ENCODE results near the gene KRTAP10-12. TPM values are rescaled to one million over a fixed set of nuclear protein-coding genes. Genes with fewer than 3 reads are reported as not detected.
"Not testable (repeated sequence)": the region's sequence is repeated elsewhere in the genome, so short reads cannot be mapped to it uniquely, and the experiment has no call there.

Gene KRTAP10-12, protein sequence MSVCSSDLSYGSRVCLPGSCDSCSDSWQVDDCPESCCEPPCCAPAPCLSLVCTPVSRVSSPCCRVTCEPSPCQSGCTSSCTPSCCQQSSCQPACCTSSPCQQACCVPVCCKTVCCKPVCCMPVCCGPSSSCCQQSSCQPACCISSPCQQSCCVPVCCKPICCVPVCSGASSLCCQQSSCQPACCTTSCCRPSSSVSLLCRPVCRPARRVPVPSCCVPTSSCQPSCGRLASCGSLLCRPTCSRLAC
- not detected for polyA plus RNA-seq (2013, experiment 1 of 2; ENCODE audit: insufficient read length)
- not detected for polyA plus RNA-seq (2013, experiment 2 of 2; ENCODE audit: insufficient read length)

DNA sequence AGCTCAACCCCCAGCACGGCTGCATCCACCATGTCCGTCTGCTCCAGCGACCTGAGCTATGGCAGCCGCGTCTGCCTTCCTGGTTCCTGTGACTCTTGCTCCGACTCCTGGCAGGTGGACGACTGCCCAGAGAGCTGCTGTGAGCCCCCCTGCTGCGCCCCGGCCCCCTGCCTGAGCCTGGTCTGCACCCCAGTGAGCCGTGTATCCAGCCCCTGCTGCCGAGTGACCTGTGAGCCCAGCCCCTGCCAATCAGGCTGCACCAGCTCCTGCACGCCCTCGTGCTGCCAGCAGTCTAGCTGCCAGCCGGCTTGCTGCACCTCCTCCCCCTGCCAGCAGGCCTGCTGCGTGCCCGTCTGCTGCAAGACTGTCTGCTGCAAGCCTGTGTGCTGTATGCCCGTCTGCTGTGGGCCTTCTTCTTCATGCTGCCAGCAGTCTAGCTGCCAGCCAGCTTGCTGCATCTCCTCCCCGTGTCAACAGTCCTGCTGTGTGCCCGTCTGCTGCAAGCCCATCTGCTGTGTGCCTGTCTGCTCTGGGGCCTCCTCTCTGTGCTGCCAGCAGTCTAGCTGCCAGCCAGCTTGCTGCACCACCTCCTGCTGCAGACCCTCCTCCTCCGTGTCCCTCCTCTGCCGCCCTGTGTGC lies at the start of gene KRTAP10-12:
KRTAP10-12 (plus strand) TSS at position 1 of the 639 bp plus-strand sequence; CDS start at position 31, 30 bp downstream.
- not testable (repeated sequence) for DNase-seq

DNA sequence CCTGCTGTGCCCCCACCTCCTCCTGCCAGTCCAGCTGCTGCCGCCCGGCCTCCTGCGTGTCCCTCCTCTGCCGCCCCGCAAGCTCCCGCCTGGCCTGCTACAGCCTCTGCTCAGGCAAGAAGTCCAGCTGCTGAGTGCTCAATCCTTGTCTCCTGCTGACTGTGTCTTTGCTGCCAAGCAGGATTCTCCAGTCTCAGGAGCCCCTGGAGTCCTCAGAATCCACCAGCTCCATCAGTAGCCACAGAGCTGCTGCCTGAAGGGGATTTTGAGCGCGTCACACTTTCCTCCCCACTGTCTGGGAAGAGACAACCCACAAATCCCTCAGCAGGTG lies 49.8 kb upstream of the KRTAP10-12 start:
- DNase-seq = no peak

DNA sequence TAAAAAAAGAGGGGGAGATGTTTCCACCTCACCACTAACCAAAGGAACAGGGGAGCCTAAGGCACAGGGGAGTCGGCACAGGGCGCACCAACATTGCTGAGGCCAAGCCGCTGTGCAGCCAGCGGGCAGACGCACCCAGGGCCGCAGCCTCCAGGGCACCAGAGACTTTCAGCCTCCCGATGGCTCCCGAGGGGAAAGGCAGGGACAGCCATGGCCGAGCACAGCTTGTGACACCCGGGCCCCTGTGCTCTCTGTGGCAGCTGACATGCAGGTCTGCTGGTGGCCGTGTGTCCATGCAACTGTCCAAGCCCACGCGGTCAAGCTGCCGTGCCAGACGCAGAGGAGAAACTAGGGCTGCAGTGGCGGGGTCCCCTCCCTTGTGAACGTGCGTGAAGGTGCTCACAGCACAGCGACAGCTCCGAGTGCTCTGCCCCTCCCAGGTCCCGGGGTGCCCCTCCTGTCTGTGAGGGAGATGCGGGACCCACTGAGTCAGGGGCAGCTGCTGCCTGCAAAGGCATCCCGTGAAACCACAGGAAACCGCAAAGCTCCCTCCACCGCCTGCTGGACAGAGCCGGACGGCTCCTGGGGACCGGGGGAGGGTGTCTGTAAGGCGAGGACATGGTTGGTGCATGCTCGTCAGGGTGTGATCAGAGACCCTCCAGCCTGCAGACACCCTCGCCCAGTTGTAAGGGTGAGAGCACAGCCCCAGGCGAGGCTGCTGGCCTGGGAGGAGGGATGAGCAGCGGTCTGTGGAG lies 48.2 kb upstream of the KRTAP10-12 start:
- no peak for DNase-seq

DNA sequence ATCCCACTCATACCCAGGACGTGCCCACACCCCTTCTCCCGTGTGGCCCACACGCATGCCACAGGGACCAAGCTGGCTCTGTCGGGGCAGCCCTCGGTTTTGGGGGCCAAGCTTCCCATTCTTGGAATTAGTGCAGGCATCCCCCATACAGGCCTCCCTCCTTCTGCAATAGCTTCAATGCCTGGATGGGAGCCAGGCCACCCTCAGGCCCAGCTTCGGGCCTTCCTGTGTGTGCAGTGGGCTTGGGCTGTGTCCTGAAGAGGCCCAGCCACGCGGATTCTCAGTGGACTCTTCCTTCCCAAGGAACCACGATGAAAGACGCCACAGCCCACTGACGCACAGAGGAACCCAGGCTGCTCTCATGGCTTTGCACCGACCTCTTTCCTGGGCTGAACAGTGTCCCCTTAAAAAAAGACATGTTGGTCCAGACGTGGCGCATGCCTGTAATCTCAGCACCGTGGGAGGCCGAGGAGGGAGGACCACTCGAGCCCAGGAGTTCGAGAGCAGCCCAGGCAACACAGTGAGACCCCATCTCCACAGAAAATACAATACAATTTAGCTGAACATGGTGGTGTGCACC lies 47.4 kb upstream of the KRTAP10-12 start:
- DNase-seq = no peak

DNA sequence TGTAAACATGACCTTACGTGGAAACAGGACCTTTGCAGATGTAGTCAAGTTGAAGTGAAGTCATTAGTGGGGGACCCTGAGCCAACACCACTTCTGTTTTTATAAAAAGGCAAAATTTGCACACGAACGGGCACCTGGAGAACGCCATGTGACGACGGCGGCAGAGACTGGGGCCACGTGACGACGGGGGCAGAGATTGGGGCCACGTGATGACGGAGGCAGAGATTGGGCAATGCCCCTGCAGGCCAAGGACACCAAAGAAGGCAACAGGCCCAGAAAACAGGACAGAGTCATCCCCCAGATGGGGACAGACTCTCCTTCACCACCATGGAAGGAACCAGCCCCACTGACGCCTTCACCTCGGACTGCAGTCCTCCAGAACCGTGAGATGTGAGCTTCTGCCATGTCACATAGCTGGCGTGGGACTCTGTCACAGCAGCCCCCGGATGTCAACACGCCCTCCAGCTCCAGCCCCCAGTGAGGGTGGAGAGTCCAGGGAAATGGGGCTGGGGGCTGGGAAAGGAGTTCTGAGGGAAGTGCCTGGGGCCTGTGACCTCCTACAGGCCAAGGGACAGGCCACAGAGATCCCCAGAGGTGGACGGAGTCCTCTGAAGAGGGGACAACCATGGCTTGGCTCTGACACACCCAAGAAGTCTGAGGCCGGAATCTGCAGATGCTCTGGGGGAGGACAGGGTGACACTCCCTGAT lies 46.6 kb upstream of the KRTAP10-12 start:
- DNase-seq = no peak

DNA sequence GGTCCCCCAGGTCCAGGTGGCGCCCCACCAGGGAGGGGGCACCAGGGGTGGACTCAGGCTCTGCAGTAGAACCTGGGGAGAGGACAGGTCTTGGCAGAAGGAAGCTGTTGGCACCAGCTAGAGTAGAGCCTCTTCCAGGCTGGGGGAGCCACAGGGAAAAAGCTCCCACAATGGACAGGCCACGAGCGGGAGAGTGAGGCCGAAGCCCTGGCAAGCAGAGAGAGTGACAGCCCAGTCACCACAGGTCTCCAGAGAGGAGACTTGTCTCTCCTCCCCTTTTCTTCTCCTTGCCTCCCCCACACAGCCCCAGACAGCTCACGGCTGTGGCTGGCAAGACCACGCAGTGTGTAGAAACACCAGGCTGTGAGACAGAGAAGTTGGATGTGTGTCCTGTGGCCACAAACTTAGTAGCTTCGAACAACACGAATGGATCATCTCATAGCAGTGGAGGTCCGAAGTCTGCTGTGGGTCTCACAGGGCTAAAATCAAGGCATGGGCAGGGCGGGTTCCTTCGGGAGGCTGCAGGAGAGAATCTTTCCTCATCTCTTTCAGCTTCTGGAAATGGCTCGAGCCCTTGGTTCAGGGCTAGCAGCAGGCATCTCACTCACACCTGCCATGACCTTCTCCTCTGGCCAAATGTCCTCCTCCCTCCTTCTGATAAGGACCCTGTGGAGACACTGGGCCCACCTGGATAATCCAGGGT lies 45.8 kb upstream of the KRTAP10-12 start:
- no peak for DNase-seq

DNA sequence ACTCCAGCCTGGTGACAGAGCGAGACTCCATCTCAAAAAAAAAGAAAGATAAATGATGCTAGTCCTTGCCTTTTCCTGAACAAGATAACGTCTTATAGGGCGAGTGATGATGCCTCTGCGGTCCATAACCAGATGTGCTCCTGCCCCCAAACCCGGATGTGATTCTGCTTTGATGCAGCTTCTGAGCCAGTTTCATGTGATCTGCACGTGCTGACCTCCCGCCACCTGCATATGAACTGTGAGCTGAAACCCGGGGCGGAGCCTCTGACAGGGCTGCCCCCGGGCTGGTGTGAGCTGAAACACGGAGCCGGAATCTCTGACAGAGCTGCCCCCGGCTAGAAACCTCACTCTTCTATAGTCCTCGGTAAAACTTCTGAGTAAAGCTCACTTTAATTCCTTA lies 43.8 kb upstream of the KRTAP10-12 start:
- no peak for DNase-seq

DNA sequence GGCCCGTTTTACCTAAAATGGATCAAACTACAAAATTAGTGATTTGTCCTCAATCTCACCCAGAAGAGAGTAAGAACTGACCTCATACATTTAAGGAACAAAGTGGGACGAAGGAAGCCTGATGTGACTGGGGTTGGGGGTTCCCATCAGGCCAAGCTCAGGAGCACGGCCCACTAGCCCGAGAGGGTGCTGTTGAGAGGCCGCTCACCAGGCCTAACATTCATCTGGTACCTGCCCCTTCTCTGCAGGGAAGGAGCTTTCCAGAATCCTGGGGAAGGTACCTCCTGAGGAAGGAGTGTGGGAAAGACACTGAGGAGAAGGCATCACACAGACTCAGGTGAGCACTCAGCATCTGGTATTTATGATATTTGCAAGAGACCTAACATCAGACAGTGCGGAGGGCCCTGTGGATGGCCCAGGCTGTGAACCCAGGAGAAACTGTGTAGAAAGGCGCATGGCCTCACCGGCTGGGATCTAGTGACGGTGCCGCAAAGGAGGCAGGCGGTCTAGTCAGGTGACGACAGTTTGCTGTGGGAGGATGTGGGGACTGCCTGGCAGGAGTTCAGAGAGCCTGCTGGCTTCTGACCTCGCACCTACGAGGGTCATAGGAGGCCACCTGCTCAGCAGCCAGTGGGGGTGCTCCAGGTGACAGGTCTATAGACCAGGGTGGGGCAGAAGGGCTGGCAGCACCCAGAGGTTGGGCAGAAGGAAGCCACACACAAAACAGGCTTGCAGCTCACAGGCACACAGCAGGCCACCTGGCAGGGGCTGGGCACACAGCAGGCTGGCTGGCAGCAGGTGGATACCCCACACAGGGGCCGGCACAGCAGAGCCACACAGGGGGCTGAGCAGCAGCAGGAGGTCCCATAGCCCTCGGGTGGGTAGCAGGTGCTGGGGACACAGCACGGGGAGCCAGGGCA lies 43.1 kb upstream of the KRTAP10-12 start:
- DNase-seq = no peak

DNA sequence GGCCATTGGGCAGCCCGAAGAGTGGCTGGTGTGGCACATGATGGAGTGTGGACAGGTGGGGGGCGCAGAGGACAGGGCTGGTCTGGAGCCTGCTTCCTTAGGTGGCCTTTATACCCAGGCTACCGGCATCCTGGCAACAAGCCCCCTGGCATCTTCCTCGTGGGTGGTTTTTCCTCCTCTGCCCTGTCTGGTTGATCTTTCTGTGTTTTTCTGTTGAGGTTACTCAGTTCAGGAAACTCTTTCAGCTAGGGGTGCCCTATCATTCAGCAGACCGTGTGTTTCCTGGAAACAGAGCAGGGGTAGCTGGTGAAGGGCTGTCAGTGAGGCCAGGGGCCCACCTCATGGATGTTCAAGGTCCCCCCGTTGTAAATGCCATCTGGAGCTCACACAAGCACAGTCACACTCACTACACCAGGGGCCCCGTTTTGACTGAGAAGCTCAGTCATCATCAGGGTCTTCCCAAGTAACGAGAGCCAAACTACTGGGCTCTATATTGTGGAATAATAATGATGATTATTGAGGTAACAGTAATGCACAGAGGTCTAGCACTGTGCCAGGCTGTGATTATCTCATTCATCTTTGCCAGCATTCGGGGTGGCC lies 42.3 kb upstream of the KRTAP10-12 start, which contains the start of gene KRTAP12-4:
KRTAP12-4 (minus strand) TSS at position 84 of the 600 bp plus-strand sequence; CDS start at position 39, 45 bp downstream.
- no peak for DNase-seq

DNA sequence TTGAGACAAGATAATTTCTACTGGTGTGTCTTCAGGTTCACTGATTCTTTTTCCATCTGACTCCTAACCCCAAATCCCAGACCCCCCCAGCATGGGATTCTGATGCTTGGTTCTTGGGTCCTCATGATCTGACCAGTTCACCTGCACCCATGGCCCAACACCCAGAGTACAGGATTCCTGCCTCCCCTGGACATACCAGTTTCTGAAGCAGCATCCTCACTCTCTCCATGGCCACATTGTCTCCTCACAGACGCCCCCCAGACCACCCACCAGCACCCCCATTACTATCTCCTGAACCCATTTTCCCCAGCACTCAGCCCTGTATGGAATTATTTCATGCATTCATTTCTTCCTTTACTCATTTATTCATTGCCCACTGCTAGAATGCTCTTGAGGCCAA lies 40.1 kb upstream of the KRTAP10-12 start:
- no peak for DNase-seq

DNA sequence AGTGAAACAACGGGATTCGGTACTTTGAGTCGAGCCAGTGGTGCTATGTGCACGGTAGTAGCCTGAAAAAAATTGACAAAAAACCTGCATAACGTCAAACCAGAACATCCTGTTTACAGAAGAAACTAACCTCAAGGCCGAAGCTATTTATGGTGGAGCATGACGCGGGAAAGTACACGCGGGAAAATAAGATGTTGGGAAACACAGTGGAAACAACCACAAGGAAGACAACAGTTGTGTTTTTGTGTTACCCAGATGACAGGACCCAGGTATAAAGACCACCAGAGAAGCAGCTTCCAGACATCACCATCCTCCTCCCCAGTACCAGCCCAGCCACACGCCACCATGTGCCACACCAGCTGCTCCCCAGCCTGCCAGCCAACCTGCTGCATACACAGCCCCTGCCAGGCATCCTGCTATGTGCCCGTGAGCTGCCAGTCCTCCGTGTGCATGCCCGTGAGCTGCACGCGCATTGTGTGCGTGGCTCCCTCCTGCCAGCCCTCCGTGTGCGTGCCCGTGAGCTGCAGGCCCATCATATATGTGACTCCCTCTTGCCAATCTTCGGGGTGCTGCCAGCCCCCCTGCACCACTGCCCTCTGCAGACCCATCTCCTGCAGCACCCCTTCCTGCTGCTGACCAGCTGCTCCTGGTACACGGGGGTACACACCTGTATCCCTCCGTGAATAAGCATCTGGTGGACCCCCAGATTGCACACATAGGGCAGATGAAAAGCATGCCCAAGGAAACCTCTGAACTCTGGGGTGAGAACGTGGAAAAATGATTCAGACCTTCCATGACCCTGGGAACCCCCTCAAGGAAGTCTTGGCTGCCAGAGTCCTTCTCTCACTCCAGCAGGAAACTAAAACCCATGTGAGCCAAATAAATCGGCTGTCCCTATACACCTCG lies 39.1 kb upstream of the KRTAP10-12 start, which contains the start of gene KRTAP12-3:
KRTAP12-3 (plus strand) TSS at position 298 of the 906 bp plus-strand sequence; CDS start at position 346, 48 bp downstream.
- DNase-seq = no peak

DNA sequence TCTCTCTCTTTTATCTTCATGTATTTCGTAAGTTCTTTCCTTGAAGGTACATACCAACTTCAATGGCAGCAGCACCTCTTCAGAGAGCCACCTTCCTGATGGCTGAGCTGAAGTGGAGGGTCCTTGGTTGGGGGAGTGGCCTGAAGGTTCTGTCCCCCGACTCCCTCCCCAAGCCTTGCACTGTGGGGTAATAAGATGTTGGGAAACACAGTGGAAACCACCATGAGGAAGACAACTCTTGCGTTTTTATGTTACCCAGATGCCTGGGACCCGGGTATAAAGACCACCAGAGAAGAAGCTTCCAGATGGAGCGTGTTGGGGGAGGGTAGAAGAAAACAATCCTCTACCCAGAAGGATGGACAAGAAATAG lies 38.4 kb upstream of the KRTAP10-12 start:
- no peak for DNase-seq

DNA sequence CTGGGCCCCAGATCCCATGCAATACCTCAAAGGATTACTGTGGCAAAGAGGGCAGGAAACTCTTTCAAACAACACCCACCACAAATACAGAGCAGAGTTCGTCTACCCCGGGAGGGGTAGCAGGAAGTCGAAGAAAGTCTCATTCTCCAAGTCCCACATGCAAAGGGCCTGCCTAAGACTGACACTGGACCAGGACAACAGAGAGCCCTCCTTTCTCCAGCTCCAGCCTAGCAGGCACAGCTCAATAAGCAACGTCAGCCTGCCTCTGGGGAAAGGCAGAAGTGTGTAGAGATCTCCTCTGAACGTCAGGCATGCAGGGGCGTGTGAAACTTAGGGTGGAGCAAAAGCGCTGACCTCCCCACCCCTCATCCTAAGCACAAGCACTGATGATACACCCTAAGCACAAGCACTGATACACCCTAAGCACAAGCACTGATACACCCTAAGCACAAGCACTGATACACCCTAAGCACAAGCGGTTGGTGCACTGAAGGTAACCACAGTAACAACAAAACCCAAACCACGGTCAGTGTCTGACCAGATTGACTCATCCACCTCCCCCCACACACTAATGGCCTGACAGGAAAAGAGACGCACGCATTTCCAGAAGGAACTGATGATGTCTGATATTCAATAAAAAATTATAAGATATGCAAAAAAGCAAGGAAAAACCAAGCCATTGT lies 37.9 kb upstream of the KRTAP10-12 start:
- no peak for DNase-seq

DNA sequence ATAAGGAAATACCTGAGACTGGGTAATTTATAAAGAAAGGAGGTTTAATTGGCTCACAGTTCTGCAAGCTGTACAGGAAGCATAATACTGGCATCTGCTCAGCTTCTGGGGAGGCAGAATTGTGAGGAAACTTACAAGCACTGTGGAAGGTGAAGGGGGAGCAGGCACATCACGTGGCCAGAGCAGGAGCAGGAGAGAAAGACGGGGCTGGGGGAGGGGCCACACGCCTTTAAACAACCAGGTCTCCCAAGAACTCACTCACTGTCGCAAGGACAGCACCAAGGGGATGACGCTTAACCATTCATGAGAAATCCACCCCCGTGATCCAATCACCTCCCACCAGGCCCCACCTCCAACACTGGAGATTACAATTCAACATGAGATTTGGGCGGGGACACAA lies 35.4 kb upstream of the KRTAP10-12 start:
- DNase-seq = not testable (repeated sequence)

DNA sequence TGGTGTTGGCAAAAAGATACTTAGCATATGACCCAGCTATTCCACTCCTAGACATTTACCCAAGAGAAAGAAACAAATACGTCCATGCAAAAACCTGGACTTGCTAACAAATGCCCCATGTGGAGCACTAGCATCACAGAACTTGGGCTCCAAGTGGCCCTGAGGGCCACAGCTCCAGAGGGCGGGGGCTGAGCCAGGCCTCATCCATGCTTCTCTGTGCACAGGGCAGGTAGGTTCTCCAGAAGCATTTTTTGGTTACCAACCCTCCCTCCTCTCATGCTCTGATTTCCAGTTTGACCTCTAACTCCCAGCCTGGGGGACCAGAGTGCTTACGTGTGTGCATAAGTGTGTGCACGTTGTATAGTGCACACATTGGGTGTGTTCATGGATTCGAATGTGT lies 32.3 kb upstream of the KRTAP10-12 start:
- no peak for DNase-seq

DNA sequence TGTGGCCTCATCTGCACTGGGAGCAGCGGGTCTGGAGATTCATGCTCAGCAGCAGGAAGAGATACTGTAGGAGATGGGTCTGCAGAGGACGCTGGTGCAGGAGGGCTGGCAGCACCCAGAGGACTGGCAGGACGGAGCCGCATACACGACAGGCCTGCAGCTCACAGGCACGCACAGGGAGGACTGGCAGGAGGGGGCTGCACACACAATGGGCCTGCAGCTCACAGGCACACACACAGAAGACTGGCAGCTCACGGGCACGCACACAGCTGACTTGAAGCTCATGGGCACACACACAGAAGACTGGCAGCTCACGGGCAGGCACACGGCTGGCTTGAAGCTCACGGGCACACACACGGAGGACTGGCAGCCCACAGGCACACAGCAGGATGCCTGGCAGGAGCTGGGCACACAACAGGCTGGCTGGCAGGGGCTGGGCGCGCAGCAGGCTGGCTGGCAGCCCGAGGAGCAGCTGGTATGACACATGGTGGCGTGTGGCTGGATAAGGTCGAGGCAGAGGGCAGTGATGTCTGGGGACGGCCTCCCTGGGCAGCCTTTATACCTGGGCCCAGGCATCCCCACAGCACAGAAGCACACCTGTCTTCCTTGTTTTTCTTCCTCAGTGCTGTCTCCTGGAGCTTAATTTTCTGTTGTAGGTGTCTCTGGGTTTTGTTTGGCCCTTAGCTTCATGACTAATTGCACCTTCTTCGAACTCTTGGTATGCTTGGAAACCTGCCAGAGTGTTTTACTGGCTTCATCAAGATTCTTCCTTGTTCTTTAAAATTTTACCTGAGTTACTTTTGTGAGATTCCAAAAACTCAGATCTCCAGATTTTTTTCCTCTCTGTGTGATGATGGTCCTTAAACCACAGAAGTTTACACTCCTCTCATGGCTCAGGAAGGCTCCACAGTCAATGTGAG lies 30.3 kb upstream of the KRTAP10-12 start, which contains the start of gene KRTAP12-2:
KRTAP12-2 (minus strand) TSS at position 527 of the 920 bp plus-strand sequence; CDS start at position 486, 41 bp downstream.
- DNase-seq = no peak

DNA sequence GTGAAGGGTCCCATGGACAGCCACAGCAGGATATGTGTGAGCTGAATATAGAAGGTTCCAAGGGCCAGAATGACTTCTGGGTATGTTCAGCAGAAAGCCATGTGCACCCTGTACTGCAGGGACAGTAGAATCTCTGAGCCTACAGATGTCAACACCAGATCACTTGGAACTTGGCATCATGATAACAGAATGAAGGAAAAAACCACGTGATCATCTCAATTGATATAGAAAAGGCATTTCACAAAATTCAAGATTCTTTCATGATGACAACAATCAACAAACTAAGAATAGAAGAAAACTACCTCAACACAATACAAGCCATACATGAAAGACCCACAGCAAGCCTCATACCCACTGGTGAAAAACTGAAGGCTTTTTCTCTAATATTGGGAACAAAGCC lies 29.4 kb upstream of the KRTAP10-12 start:
- no peak for DNase-seq

Measured in fibroblast of skin of abdomen (primary cell).